ACHN (cell line): Measurements from ENCODE around the gene SCFD2.
"Not testable (repeated sequence)": the region's sequence is repeated elsewhere in the genome, so short reads cannot be mapped to it uniquely, and the experiment has no call there.

Experiments used
- DNase-seq: peaks from one replicate; pipeline ENCODE4 v3.0.0-alpha.2; 2015
- in situ Hi-C: cut with HindIII; loops from 2 replicates; pipeline ENCODE4 v1.10.0; 2017; ENCODE audit warnings: low sequenced_read_pairs, low pct_ligation_motif_present, low pct_unique_long_range_greater_than_20kb

SCFD2 gene

GRCh38 chr4:53089936-53090729 lies 275.7 kb downstream of the SCFD2 start:
- DNase-seq: no peak
- in situ Hi-C loops: no loop called here

- in situ Hi-C loops: no loop called here
- DNase-seq: no peak
Observed at GRCh38 chr4:53088152-53088551, 277.7 kb downstream of the SCFD2 start.

- no peak for DNase-seq
- in situ Hi-C loops: no loop called here
Observed at GRCh38 chr4:53076374-53076958, 289.4 kb downstream of the SCFD2 start.

- in situ Hi-C loops: no loop called here
- no peak for DNase-seq
Observed at GRCh38 chr4:53075162-53075785, 290.6 kb downstream of the SCFD2 start.

- no peak for DNase-seq
- in situ Hi-C loops: no loop called here
Observed at GRCh38 chr4:53068755-53069330, 297.0 kb downstream of the SCFD2 start.

- no peak for DNase-seq
- in situ Hi-C loops: no loop called here
Observed at GRCh38 chr4:53067125-53067802, 298.6 kb downstream of the SCFD2 start.

- in situ Hi-C loops: no loop called here
- no peak for DNase-seq
Observed at GRCh38 chr4:53066155-53066554, 299.7 kb downstream of the SCFD2 start.

GRCh38 chr4:53064609-53065008 lies 301.3 kb downstream of the SCFD2 start:
- in situ Hi-C loops: no loop called here
- DNase-seq: no peak

- in situ Hi-C loops: no loop called here
- no peak for DNase-seq
Observed at GRCh38 chr4:53061091-53061850, 304.6 kb downstream of the SCFD2 start.

GRCh38 chr4:53060278-53060677 lies 305.6 kb downstream of the SCFD2 start:
- DNase-seq: no peak
- in situ Hi-C loops: no loop called here

- no peak for DNase-seq
- in situ Hi-C loops: no loop called here
Observed at GRCh38 chr4:53059871-53060270, 306.0 kb downstream of the SCFD2 start.

GRCh38 chr4:53059256-53059655 lies 306.6 kb downstream of the SCFD2 start:
- DNase-seq: no peak
- in situ Hi-C loops: no loop called here

- DNase-seq: no peak
- in situ Hi-C loops: no loop called here
Observed at GRCh38 chr4:53057679-53058078, 308.2 kb downstream of the SCFD2 start.

- DNase-seq, in situ Hi-C loops: not testable (repeated sequence)
Observed at GRCh38 chr4:53057108-53057507, 308.8 kb downstream of the SCFD2 start.

- DNase-seq: no peak
Observed at GRCh38 chr4:53055716-53056403, 310.0 kb downstream of the SCFD2 start.

GRCh38 chr4:53055274-53055673 lies 310.6 kb downstream of the SCFD2 start:
- DNase-seq: no peak
- in situ Hi-C loops: no loop called here

More at GRCh38 chr4:53055716-53056403, 310.0 kb downstream of the SCFD2 start:
- in situ Hi-C loops: no loop called here

- in situ Hi-C loops: no loop called here
- no peak for DNase-seq
Observed at GRCh38 chr4:53050361-53050774, 315.5 kb downstream of the SCFD2 start.

GRCh38 chr4:53049528-53049927 lies 316.3 kb downstream of the SCFD2 start:
- no peak for DNase-seq
- in situ Hi-C loops: no loop called here
